HepG2 (cell line): ENCODE results near the gene FAM53B. TPM values are rescaled to one million over a fixed set of nuclear protein-coding genes. Genes with fewer than 3 reads are reported as not detected.

Source experiments
- CENPX ChIP-seq: sonication (generic); formaldehyde crosslinking; IDR thresholded peaks from 2 replicates; pipeline ENCODE4 v1.9.0; 2021; ENCODE audit warnings: mild to moderate bottlenecking, missing genetic modification reagents, moderate library complexity
- CREM ChIP-seq, 2 experiments: sonication (generic) in 1 of 2; formaldehyde crosslinking in 1 of 2; IDR thresholded peaks; 2 replicates each; pipeline versions ENCODE4 v1.4.0 to v1.6.1; 2016 to 2020; ENCODE audit warnings: antibody characterized with exemption in 1 of 2, mild to moderate bottlenecking in 1 of 2, missing genetic modification reagents in 1 of 2
- IRF2 ChIP-seq: IDR thresholded peaks from 2 replicates; pipeline ENCODE4 v1.6.1; 2018; ENCODE audit warnings: missing genetic modification reagents, missing compliant biosample characterization
- SIX4 ChIP-seq: sonication (generic); formaldehyde crosslinking; IDR thresholded peaks from 2 replicates; pipeline ENCODE4 v1.4.0; 2020; ENCODE audit warnings: missing genetic modification reagents
- ZNF180 ChIP-seq: sonication (generic); formaldehyde crosslinking; IDR thresholded peaks from 2 replicates; pipeline ENCODE4 v1.4.0; 2020; ENCODE audit warnings: low read depth, missing genetic modification reagents, borderline replicate concordance
- ZNF329 ChIP-seq: sonication (generic); formaldehyde crosslinking; IDR thresholded peaks from 2 replicates; pipeline ENCODE4 v1.9.0; 2021; ENCODE audit warnings: low read depth, mild to moderate bottlenecking, missing genetic modification reagents
- ZNF496 ChIP-seq: sonication (generic); formaldehyde crosslinking; IDR thresholded peaks from 2 replicates; pipeline ENCODE4 v1.8.1; 2023; ENCODE audit warnings: mild to moderate bottlenecking, moderate library complexity, missing genetic modification reagents; ENCODE audit not compliant: insufficient replicate concordance
- polyA plus RNA-seq, 8 experiments: library from polyadenylated mRNA; depleted of rRNA in 3 of 8; stranded (reverse) in 7 of 8; unstranded in 1 of 8; fragments of >200 nt; fragmentation: Illumina TruSeq in 4 of 8; extraction: Trizol in 4 of 8; gene quantifications; 2 replicates each; pipeline versions ENCODE4 v1.2.1 to v1.2.3, GENCODE V29; 2011 to 2016; ENCODE audit warnings: low read depth in 4 of 8, missing spikeins in 1 of 8, mixed read lengths in 1 of 8; ENCODE audit not compliant: insufficient read depth in 1 of 8
- total RNA-seq, 5 experiments: library from RNA; depleted of rRNA; stranded (reverse); fragments of >200 nt; fragmentation: Illumina TruSeq; extraction: Trizol; gene quantifications; 2 replicates each; pipeline ENCODE4 v1.2.3, GENCODE V29; 2016; ENCODE audit warnings: low read depth in 1 of 5
- TF ChIP-seq, protein P1 (sequence below): IDR thresholded peaks from 2 replicates; pipeline ENCODE4 v1.6.1; 2016; ENCODE audit warnings: low read depth, control low read depth
- TF ChIP-seq, protein P2 (sequence below): sonication (generic); formaldehyde crosslinking; IDR thresholded peaks from 2 replicates; pipeline ENCODE4 v1.5.0; 2020; ENCODE audit warnings: mild to moderate bottlenecking, missing genetic modification reagents
- TF ChIP-seq, protein P3 (sequence below): sonication (generic); formaldehyde crosslinking; IDR thresholded peaks from 2 replicates; pipeline ENCODE4 v1.4.0; 2020; ENCODE audit warnings: missing genetic modification reagents
- TF ChIP-seq, protein P4 (sequence below): sonication (generic); formaldehyde crosslinking; IDR thresholded peaks from 2 replicates; pipeline ENCODE4 v1.4.0; 2020; ENCODE audit warnings: missing genetic modification reagents

Gene FAM53B
- total and polyA plus RNA-seq, 2 of the 13 experiments (the other 11 are each of a cell fraction or from before 2014, with no cell fraction given) = 6.4 to 19.3 TPM

DNA sequence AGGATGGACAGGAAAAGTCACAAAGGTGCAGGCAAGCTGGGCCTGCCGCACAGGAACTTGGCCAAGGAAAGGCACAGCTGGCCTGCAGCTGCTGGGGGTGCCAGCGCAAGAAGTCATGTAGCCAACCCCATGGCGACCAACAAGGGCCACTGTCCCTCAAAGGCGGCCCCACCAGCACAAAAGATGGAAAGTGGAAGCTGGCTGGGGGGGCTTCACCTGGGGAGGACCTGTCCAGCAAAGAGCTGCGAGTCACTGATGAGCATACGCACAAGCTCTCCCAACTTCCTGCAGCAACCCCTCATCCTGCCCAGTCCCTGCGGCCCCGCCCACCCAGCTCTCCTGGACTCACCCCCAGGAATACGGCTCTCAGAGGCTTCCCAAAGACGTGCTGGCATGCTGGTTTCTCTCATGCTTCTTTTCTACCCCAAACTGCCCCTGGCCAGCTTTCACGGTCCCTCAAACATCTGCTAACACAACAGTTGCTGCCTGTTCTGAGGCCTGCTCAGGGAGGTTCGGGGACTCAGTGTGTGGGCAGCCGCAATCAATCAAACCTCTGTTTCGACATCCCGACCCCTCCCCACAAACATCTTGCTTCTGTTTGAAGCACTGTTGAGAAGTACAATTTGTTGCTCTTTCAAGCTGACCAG is 67.6 kb downstream of the FAM53B start (continued):
- TF ChIP-seq, protein P1, sequence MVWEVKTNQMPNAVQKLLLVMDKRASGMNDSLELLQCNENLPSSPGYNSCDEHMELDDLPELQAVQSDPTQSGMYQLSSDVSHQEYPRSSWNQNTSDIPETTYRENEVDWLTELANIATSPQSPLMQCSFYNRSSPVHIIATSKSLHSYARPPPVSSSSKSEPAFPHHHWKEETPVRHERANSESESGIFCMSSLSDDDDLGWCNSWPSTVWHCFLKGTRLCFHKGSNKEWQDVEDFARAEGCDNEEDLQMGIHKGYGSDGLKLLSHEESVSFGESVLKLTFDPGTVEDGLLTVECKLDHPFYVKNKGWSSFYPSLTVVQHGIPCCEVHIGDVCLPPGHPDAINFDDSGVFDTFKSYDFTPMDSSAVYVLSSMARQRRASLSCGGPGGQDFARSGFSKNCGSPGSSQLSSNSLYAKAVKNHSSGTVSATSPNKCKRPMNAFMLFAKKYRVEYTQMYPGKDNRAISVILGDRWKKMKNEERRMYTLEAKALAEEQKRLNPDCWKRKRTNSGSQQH = no peak
- no peak for TF ChIP-seq ZNF496 (CRISPR knock-in tag)
- TF ChIP-seq CREM (IDR thresholded peaks at IDR 0.05) = no peak
- no peak for TF ChIP-seq CREM (CRISPR knock-in tag; IDR thresholded peaks at IDR 0.05)
- no peak for TF ChIP-seq ZNF329
- no peak for TF ChIP-seq SIX4 (CRISPR knock-in tag)
- no peak for TF ChIP-seq CENPX (CRISPR knock-in tag)
- TF ChIP-seq, protein P2, sequence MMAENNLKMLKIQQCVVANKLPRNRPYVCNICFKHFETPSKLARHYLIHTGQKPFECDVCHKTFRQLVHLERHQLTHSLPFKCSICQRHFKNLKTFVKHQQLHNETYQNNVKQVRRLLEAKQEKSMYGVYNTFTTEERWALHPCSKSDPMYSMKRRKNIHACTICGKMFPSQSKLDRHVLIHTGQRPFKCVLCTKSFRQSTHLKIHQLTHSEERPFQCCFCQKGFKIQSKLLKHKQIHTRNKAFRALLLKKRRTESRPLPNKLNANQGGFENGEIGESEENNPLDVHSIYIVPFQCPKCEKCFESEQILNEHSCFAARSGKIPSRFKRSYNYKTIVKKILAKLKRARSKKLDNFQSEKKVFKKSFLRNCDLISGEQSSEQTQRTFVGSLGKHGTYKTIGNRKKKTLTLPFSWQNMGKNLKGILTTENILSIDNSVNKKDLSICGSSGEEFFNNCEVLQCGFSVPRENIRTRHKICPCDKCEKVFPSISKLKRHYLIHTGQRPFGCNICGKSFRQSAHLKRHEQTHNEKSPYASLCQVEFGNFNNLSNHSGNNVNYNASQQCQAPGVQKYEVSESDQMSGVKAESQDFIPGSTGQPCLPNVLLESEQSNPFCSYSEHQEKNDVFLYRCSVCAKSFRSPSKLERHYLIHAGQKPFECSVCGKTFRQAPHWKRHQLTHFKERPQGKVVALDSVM (CRISPR knock-in tag) = no peak
- TF ChIP-seq, protein P3, sequence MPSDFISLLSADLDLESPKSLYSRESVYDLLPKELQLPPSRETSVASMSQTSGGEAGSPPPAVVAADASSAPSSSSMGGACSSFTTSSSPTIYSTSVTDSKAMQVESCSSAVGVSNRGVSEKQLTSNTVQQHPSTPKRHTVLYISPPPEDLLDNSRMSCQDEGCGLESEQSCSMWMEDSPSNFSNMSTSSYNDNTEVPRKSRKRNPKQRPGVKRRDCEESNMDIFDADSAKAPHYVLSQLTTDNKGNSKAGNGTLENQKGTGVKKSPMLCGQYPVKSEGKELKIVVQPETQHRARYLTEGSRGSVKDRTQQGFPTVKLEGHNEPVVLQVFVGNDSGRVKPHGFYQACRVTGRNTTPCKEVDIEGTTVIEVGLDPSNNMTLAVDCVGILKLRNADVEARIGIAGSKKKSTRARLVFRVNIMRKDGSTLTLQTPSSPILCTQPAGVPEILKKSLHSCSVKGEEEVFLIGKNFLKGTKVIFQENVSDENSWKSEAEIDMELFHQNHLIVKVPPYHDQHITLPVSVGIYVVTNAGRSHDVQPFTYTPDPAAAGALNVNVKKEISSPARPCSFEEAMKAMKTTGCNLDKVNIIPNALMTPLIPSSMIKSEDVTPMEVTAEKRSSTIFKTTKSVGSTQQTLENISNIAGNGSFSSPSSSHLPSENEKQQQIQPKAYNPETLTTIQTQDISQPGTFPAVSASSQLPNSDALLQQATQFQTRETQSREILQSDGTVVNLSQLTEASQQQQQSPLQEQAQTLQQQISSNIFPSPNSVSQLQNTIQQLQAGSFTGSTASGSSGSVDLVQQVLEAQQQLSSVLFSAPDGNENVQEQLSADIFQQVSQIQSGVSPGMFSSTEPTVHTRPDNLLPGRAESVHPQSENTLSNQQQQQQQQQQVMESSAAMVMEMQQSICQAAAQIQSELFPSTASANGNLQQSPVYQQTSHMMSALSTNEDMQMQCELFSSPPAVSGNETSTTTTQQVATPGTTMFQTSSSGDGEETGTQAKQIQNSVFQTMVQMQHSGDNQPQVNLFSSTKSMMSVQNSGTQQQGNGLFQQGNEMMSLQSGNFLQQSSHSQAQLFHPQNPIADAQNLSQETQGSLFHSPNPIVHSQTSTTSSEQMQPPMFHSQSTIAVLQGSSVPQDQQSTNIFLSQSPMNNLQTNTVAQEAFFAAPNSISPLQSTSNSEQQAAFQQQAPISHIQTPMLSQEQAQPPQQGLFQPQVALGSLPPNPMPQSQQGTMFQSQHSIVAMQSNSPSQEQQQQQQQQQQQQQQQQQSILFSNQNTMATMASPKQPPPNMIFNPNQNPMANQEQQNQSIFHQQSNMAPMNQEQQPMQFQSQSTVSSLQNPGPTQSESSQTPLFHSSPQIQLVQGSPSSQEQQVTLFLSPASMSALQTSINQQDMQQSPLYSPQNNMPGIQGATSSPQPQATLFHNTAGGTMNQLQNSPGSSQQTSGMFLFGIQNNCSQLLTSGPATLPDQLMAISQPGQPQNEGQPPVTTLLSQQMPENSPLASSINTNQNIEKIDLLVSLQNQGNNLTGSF = no peak
- TF ChIP-seq, protein P4, sequence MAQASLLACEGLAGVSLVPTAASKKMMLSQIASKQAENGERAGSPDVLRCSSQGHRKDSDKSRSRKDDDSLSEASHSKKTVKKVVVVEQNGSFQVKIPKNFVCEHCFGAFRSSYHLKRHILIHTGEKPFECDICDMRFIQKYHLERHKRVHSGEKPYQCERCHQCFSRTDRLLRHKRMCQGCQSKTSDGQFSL = no peak
- TF ChIP-seq IRF2 = no peak
- no peak for TF ChIP-seq ZNF180 (CRISPR knock-in tag)
